Mammary epithelial cell (primary cell): ENCODE data around the gene CTTNBP2.

Source experiments
- CTCF ChIP-seq, 2 donors: IDR thresholded peaks in 1 of 2; conservative IDR thresholded peaks in 1 of 2; 2 replicates each; pipeline ENCODE4 v1.5.1; 2011 to 2012; ENCODE audit warnings: inconsistent platforms in 2 of 2, low read length in 2 of 2, mild to moderate bottlenecking in 2 of 2, control low read depth in 1 of 2, low read depth in 1 of 2; ENCODE audit not compliant: insufficient read depth in 1 of 2; ENCODE audit errors: extremely low read depth in 1 of 2
- EZH2 ChIP-seq: IDR thresholded peaks from 2 replicates; pipeline ENCODE4 v1.6.1; 2012; ENCODE audit warnings: low read length, inconsistent platforms, borderline replicate concordance

- TF ChIP-seq CTCF (conservative IDR thresholded peaks at IDR 0.05 in 1 of 2, IDR thresholded peaks at IDR 0.05 in 1 of 2; ENCODE audit: extremely low read depth in 1 of 2, insufficient read depth in 1 of 2, low read depth in 1 of 2, low read length in 2 of 2): no peak
- TF ChIP-seq EZH2: no peak
Measured at GRCh38 chr7:117716707-117717299, 156.4 kb downstream of the CTTNBP2 start.
